K562 (cell line): ENCODE measurements around the gene ENO3. TPM values are rescaled to one million over a fixed set of nuclear protein-coding genes. Genes with fewer than 3 reads are reported as not detected.

ENCODE experiments used
- ARID1B ChIP-seq: fragments of 450-650 bp; IDR thresholded peaks from 2 replicates; pipeline ENCODE4 v1.6.1; 2016; ENCODE audit warnings: antibody characterized with exemption, mild to moderate bottlenecking, inconsistent platforms
- CTBP1 ChIP-seq: fragments of 450-650 bp; IDR thresholded peaks from 2 replicates; pipeline ENCODE4 v1.6.1; 2016; ENCODE audit warnings: borderline replicate concordance
- ESRRB ChIP-seq: fragments of 250-450 bp; sonication (Bioruptor Pico); IDR thresholded peaks from 2 replicates; pipeline ENCODE4 v1.5.0; 2020; ENCODE audit warnings: mild to moderate bottlenecking, moderate library complexity, borderline replicate concordance
- JUND ChIP-seq, 2 experiments: IDR thresholded peaks; 2 replicates in 1 of 2; 3 replicates in 1 of 2; pipeline ENCODE4 v1.6.1; 2011; ENCODE audit warnings: borderline replicate concordance in 2 of 2, low read depth in 2 of 2, low read length in 2 of 2, improper control_type of control experiment in 1 of 2, missing biosample characterization in 1 of 2, missing genetic modification characterization in 1 of 2, missing genetic modification reagents in 1 of 2
- POLR2G ChIP-seq: fragments of 200-400 bp; formaldehyde crosslinking; IDR thresholded peaks from 2 replicates; pipeline ENCODE4 v1.6.1; 2017; ENCODE audit warnings: low read depth, mild to moderate bottlenecking, antibody characterized with exemption, low read length, moderate library complexity
- POLR2H ChIP-seq: IDR thresholded peaks from 2 replicates; pipeline ENCODE4 v1.6.1; 2016; ENCODE audit warnings: missing genetic modification characterization, low read depth, mild to moderate bottlenecking, control low read depth, missing compliant biosample characterization, moderate library complexity
- SMARCE1 ChIP-seq: fragments of 450-650 bp; IDR thresholded peaks from 2 replicates; pipeline ENCODE4 v1.7.1; 2016; ENCODE audit warnings: mild to moderate bottlenecking
- TCF3 ChIP-seq: sonication (generic); formaldehyde crosslinking; IDR thresholded peaks from 2 replicates; pipeline ENCODE4 v1.4.0; 2020; ENCODE audit warnings: mild to moderate bottlenecking, missing genetic modification reagents
- TCFL5 ChIP-seq: fragments of 250-450 bp; sonication (Bioruptor Pico); conservative IDR thresholded peaks from 2 replicates; pipeline ENCODE4 v1.6.1; 2021; ENCODE audit warnings: mild to moderate bottlenecking, moderate library complexity, matching md5 sums
- ZBTB7A ChIP-seq: IDR thresholded peaks from 2 replicates; pipeline ENCODE4 v1.6.1; 2011; ENCODE audit warnings: low read depth, mild to moderate bottlenecking, low read length, moderate library complexity, borderline replicate concordance; ENCODE audit not compliant: control insufficient read depth
- ZC3H4 ChIP-seq: sonication (generic); formaldehyde crosslinking; IDR thresholded peaks from 2 replicates; pipeline ENCODE4 v1.9.0; 2021; ENCODE audit warnings: missing genetic modification reagents, borderline replicate concordance
- ZNF212 ChIP-seq: fragments of 450-650 bp; formaldehyde crosslinking; IDR thresholded peaks from 2 replicates; pipeline ENCODE4 v1.4.0; 2020; ENCODE audit warnings: mild to moderate bottlenecking
- polyA plus RNA-seq, 8 experiments: library from polyadenylated mRNA; depleted of rRNA in 4 of 8; stranded (reverse) in 5 of 8; unstranded in 3 of 8; fragments of >200 nt; fragmentation: Nextera tagmentation in 2 of 8; fragmentation: Illumina TruSeq in 1 of 8; extraction: Ambion mirVana in 2 of 8; extraction: Trizol in 1 of 8; gene quantifications; 2 replicates each; pipeline versions ENCODE4 v1.2.1 to v1.2.3, GENCODE V29; 2011 to 2014; ENCODE audit warnings: inconsistent platforms in 1 of 8, missing spikeins in 1 of 8
- total RNA-seq, 7 experiments: library from RNA; depleted of rRNA in 6 of 7; stranded (reverse); fragments of >200 nt in 6 of 7; fragmentation: Illumina TruSeq in 2 of 7; extraction: Trizol in 2 of 7; gene quantifications; 2 replicates each; pipeline versions ENCODE4 v1.2.1 to v1.2.3, GENCODE V29; 2011 to 2021; ENCODE audit warnings: low replicate concordance in 1 of 7
- TF ChIP-seq, protein P1 (sequence below), 2 experiments: fragments of 450-650 bp in 1 of 2; sonication (generic) in 1 of 2; formaldehyde crosslinking in 1 of 2; IDR thresholded peaks; 2 replicates each; pipeline versions ENCODE4 v1.7.1 to v1.9.0; 2016 to 2022; ENCODE audit warnings: inconsistent platforms in 1 of 2, mild to moderate bottlenecking in 1 of 2, missing genetic modification reagents in 1 of 2
- TF ChIP-seq, protein P2 (sequence below): sonication (generic); formaldehyde crosslinking; IDR thresholded peaks from 2 replicates; pipeline ENCODE4 v1.8.0; 2022; ENCODE audit warnings: missing genetic modification reagents, mild to moderate bottlenecking, moderate library complexity, borderline replicate concordance

ENO3 gene
- total and polyA plus RNA-seq, 9 of the 15 experiments (the other 6 are each of a cell fraction or from before 2014, with no cell fraction given), result 5.7 to 17.2 (median 9.9) TPM

DNA sequence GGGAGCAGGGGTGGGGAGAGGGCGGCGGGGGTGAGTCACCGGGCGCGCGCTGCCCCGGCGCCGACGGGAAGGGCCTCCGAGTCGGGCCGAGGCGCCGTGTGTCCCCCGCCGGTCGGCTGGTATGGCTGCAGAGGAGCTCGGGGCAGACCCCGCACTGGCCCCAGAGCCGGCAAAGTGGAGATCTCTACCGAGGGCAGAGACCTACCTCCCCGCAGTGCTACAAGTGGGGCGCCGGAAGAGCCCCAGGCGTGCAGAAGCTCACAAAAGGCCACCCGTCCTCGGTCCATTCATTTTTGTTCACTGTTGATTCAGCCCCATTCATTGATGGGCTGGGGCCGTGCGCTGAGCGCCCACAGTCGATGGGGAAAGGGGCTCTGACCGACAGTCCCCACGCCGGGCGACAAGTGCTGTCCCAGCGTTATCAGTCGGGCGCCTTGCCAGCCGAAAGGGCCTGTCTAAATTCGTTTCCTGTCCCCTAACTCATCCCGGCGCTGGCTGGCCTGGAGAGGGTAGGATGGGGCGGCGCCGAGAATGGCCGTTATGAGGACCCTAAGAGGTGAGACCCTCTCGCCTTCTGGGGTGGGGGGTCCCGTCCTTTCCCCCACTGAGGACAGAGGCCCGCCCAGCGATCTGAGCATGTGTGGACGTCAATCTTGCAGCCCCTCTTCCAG, 709 bp upstream of the ENO3 start (continued):
- TF ChIP-seq, protein P1, sequence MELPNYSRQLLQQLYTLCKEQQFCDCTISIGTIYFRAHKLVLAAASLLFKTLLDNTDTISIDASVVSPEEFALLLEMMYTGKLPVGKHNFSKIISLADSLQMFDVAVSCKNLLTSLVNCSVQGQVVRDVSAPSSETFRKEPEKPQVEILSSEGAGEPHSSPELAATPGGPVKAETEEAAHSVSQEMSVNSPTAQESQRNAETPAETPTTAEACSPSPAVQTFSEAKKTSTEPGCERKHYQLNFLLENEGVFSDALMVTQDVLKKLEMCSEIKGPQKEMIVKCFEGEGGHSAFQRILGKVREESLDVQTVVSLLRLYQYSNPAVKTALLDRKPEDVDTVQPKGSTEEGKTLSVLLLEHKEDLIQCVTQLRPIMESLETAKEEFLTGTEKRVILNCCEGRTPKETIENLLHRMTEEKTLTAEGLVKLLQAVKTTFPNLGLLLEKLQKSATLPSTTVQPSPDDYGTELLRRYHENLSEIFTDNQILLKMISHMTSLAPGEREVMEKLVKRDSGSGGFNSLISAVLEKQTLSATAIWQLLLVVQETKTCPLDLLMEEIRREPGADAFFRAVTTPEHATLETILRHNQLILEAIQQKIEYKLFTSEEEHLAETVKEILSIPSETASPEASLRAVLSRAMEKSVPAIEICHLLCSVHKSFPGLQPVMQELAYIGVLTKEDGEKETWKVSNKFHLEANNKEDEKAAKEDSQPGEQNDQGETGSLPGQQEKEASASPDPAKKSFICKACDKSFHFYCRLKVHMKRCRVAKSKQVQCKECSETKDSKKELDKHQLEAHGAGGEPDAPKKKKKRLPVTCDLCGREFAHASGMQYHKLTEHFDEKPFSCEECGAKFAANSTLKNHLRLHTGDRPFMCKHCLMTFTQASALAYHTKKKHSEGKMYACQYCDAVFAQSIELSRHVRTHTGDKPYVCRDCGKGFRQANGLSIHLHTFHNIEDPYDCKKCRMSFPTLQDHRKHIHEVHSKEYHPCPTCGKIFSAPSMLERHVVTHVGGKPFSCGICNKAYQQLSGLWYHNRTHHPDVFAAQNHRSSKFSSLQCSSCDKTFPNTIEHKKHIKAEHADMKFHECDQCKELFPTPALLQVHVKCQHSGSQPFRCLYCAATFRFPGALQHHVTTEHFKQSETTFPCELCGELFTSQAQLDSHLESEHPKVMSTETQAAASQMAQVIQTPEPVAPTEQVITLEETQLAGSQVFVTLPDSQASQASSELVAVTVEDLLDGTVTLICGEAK (IDR thresholded peaks at IDR 0.05), result peak; percentile 9; the same call in 1 of the 2 replicates
- TF ChIP-seq, protein P1 (CRISPR knock-in tag; IDR thresholded peaks at IDR 0.05), result no peak
- TF ChIP-seq TCF3 (CRISPR knock-in tag), result no peak
- TF ChIP-seq, protein P2, sequence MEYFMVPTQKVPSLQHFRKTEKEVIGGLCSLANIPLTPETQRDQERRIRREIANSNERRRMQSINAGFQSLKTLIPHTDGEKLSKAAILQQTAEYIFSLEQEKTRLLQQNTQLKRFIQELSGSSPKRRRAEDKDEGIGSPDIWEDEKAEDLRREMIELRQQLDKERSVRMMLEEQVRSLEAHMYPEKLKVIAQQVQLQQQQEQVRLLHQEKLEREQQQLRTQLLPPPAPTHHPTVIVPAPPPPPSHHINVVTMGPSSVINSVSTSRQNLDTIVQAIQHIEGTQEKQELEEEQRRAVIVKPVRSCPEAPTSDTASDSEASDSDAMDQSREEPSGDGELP (CRISPR knock-in tag), result 0 out of 2 replicates have a peak, but pooled peaks have one; percentile 26
- peak; percentile 83 for TF ChIP-seq POLR2G
- TF ChIP-seq ZNF212 (CRISPR knock-in tag), result no peak
- peak; percentile 44 for TF ChIP-seq ARID1B
- TF ChIP-seq TCFL5 (CRISPR knock-in tag), result no peak
- TF ChIP-seq ZBTB7A, result peak; percentile 55; the same call in 1 of the 2 replicates
- TF ChIP-seq JUND (IDR thresholded peaks at IDR 0.05; ENCODE audit: borderline replicate concordance, low read depth, low read length), result no peak
- peak; percentile 20; the same call in 1 of the 3 replicates for TF ChIP-seq JUND (tag; IDR thresholded peaks at IDR 0.05; ENCODE audit: borderline replicate concordance, low read depth, low read length)
- TF ChIP-seq ESRRB (CRISPR knock-in tag), result no peak
- TF ChIP-seq SMARCE1, result peak; percentile 51; the same call in 1 of the 2 replicates
- 0 out of 2 replicates have a peak, but pooled peaks have one; percentile 24 for TF ChIP-seq ZC3H4 (CRISPR knock-in tag)
- TF ChIP-seq CTBP1, result 0 out of 2 replicates have a peak, but pooled peaks have one; percentile 15
- peak; percentile 42 for TF ChIP-seq POLR2H (tag)
